ENCODE measurements around the gene SERPINA12.

Gene SERPINA12

DNA sequence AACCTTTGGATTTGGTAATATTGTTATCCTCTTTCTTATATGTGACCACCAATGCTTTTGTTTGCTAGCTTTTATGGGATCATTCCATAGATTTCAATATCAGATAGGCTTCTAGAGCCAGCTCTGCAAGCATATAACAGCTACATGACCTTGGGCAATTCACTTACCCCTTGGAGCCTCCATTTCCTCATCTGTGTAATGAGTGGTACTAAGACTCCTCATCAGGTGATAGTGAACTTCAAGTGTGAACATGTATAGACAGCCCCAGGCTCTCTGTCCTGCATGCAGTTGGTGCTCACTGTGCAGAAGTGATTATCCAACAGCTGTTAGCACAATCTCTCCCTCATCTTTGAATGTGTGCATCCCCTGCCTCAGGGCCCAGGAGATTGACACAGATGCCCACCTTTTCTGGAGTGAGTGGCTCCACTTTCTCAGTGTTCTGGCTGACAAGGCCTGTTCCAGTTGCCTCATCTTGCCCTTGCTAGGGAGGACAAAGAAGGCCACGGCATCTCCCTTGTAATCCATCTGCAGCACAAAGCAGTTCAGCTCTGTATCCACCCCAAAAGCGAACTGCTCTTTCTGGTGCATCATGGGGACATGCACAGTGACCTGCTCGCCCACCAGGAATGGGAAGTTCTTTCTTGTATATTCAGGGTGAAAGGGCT lies 42.4 kb downstream of the SERPINA12 start:
- no peak for DNase-seq (ENCODE audit: low spot score)

DNA sequence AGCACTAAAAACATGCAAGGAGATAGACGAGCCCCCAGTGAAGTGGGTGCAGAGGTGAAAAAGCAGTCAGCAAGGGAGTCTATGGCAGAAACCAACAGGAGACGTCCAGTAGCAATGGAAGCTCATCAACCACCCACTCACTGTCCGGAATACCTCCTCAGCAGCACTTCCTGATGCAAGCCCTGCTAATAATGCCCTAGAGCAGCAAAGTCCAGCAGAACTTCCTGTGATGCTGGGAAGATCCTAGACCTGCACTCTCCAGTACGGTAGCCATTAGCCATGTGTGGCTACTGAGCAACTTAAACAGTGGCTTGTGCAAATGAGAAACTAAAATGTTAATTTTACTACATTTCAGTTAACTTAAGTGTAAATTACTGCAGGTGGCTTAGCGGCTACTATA lies 44.2 kb downstream of the SERPINA12 start:
- DNase-seq (ENCODE audit: low spot score): no peak

DNA sequence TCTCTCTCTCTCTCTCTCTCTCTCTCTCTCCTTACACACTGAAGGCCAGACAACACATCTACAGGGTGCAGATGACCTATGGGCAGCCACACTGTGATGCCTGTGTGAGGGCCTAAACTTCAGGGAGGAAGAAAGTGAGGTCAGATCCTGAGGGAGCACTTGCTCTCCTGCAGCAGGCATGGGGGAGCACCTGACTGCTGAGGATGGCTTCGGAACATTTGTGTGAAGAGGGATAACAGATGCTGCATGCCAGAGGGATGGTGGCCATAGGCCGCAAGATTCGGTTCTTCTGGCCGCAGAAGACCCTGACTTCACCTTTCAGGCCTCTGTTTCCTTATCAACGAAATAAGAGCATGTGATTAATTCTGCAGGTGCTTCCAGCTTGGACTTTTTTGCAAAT lies 45.0 kb downstream of the SERPINA12 start:
- no peak for DNase-seq (ENCODE audit: low spot score)

DNA sequence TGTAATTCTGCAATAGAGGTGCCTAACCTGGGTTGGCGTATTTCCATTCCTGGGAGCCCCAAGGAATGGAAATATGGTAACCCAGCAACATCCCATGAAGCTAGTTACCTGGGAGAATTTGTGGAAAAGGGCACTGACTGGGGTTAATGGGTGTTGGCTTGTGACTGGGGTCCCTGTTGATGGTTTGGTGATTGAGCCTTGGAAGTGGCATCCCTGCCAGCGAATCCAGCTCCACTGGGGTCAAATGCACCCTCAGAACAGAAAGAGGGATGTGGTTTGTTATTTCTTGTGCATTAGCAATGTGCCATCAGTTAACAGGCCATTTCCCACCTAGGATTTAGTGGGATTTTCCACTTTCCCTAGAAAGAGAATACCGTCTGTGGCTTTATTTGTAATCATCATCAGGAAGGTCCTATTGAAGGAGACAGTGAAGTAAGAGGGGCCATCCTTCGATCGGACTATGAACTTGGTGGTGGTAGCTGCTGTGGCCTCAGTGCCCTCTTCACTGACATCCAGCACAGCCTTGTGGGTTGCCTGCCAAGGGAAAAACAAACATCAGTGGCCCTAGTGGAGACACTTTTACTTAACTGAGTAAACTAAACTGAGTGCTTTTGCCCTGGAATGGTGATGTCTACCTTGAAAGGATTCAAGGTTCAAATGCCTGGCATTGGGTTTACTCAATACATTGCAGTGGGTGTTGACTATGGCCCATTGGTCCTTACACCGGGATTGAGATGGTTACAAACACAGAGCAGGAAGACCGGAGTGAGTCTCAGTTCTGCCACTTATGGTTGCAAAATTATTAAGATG lies 46.3 kb downstream of the SERPINA12 start:
- no peak for DNase-seq (ENCODE audit: low spot score)

DNA sequence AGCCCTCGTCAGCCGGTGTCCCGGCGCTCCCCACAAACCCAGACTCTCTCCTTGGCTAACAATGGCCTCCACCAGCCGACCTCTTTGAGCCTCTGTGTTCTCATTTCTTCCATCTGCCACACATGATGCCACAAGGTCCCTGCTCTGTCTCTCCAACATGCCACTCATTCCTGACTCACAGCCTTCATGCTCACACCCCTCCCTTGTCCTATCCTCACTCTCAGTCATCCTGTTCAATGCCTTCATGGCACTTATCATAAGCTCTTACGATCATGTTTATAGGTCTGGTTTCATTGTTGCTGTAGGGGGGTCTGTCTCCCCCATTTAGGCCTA lies 47.1 kb downstream of the SERPINA12 start:
- DNase-seq (ENCODE audit: low spot score): no peak

DNA sequence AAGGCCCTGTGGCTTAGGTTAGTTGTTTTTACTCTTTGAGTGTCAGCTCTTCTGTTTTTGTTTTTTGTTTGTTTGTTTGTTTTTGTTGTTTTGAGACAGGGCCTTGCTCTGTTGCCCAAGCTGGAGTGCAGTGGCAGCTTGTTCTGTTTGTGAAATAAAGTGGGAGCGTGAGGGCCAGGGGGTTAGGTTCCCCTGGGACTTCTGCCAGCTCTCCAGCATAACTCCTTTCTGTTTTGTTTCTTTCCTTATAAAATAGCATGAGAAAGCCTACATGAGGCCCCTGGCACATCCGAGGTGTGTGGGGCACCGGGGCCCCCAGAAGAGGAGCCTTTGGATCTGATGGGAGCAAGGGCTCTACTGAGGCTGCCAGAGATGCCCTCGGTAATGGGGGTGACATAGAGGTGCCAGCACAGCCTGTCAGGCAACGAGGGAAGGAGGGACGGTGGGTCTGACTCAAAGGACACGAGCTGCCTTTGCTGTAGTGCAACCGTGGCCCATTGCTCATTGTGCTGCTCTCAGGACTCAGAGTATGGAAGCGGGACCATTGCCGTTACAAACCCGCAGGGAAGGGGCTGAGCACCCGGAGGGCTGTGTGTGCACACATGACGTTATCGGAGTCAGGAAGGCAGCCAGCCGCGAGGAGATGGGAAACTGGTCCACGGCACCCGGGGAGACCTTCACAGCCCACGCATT lies 47.6 kb downstream of the SERPINA12 start:
- no peak for DNase-seq (ENCODE audit: low spot score)

DNA sequence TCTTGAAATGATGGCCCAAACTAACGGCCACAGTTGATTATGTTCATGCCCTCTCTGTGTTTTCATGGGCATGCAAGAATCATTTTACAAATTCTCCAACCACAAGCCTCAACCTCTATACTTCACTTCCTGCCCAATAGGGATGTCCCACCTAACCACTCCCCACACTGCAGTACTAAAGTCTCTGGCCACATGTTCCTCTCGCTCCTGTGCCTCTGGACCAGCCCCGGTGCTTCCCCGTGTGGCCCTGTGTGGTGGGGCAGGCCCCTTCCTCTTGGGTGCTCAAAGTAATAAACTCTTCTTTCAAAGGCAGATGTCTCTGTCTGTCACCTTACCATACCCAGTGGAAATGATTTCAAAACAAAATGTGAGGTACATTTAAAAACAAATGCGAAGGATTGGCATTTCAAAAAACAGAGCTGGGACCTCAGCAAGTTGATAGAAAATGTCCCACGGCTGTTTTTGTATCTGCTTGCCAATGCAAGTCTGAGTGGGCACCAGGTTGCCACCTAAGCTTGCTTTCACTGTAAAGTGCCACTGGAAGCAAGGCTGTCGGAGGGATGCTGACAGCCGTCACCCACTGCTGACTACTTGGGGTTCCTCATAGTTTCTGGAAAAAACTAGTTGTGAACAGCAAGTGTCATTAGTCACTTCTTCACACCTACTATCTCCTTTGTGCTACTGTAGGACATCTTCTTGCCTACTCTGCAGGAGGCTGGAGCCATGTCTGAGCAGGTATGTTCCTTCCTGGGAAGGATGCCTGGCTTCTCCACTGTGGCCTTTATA lies 48.4 kb downstream of the SERPINA12 start:
- no peak for DNase-seq (ENCODE audit: low spot score)

DNA sequence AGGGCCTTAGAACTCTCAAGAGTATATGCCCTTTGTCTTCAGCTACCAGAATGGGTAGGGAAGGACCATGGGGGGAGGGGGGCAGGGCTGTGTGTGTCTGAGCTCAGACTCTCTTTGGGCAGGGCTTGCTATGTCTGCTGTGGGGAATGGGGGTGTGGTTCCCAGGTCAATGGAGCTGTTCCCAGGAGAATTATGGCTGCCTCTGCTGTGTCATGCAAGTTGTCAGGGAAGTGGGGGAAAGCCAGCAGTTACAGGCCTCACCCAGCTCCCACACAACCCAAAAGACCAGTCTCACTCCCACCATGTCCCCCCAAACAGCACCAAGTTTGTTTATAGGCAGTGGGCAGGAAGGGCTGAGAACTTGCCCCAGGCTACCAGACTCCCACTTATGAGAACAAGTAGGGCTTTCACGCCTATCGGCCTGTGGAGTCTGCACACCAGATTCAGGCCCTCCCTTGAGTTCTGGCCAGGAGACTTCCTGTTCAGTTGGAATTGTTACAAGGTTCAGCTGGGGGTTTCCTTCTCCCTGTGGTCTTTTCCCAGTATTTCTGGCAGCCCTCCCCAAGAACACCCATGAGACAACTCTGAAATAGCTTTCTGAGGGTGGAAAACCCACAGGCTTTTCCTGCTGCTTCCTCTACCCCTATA lies 50.6 kb downstream of the SERPINA12 start:
- DNase-seq (ENCODE audit: low spot score): no peak

DNA sequence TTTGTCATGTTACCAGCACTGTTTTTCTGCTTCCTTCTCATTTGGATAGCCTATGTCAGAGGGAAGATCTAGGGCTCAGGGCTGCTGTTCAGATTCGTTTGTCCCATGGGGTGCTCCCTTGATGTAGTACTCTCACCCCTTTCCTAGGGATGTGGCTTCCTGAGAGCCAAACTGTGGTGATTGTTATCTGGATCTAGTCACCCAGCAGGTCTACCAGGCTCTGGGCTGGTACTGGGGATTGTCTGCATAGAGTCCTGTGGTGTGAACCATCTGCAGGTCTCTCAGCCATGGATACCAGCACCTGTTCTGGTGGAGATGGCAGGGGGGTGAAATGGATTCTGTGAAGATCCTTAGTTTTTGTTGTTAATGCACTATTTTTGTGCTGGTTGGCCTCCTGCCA lies 51.2 kb downstream of the SERPINA12 start:
- no peak for DNase-seq (ENCODE audit: low spot score)

DNA sequence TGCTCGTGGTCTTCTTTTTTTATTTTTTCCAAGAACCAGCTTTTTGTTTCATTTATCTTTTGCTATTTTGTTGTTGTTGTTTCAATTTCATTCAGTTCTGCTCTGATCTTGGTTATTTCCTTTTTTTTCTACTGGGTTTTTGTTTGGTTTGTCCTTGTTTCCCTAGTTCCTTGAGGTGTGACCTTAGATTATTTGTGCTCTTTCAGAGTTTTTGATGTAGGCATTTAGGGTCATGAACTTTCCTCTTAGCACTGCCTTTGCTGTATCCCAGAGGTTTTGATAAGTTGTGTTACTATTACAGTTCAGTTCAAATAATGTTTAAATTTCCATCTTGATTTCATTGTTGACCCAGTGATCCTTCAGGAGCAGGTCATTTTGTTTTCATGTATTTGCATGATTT lies 53.3 kb downstream of the SERPINA12 start:
- DNase-seq (ENCODE audit: low spot score): no peak

DNA sequence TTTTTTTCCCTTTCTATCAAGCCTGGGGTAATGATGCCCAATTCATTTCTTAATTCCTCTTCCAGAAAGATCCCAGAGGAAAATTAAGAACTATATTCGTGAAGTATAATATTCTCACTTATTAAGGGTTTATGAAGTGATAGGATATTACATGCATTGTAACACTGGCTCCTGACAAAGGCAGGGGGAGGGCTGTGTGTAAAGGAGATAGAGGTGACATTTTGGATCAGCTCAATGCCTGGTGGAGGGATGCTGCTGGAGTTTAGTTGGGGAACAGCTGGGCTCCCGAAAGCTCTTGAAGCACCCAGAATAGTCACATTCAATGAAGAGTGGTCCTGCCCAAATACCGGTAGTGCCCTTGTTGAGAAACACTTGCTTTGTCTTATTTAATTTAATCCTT lies 57.4 kb downstream of the SERPINA12 start:
- DNase-seq (ENCODE audit: low spot score): no peak

DNA sequence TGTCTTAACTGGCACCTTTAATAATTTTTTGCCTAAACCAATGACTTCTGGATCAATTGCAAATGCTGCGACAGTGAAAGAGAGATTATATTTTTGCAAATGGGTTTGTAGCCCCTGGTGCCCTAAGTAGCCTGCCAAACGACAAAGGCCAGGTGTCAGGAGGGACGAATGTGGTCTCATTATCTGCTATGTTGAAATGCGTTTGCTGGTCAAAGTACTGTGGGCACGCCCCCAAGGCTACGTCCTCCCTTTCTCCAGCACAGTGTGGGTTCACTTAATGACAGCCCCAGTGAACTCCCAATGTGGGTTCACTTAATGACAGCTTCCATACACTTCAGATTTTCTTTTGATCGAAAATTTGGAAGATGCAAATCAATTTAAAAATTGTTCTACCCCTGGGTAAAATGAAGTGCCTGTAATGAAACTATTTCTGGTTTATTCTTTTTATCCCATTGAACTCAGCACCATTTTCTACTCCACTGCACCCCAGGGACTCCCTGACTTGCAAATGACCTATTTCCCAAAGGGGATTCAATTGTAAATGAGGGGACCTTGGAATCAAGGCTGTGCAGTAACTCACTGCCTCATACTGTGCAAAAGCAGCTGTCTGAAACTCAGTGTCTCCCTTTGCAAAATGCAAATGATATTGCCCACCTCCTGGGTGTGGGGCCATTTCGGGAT lies 58.0 kb downstream of the SERPINA12 start:
- DNase-seq (ENCODE audit: low spot score): no peak

DNA sequence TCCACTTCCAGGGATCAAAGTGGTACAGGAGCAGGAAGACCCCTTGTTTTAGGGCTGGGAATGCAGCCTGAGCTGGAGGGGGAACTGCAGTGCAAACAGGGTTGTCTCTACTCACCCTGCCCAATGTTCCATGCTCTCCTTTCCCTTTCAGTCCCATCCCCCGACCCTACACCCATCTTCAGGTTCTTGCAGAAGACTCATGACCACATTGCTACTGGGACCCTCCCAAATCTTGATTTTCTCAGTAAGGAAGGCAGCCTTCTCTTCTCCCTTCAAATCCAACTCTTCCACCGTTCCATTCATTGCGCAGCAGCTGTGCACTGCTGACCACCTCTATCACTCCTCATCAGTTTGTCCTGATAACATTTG lies 58.6 kb downstream of the SERPINA12 start:
- DNase-seq (ENCODE audit: low spot score): no peak

DNA sequence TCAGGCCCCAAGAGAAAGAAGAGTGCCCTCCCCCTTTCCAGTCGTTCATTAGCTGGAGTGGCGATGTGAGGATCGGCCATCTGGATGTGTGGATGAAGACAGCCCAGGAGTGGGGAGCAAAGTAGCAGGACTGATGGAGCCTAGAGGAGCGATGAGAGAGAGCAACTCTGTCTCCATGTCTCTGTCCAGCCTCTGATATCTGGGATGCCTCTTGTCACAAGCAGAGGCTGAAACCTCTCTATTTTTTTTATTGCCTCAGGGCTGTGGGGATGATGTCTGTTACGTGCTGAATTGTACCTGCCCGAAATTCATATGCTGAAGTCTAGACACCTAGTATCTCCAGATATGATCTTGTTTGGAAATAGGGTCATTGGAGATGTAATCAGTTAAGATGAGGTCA lies 59.3 kb downstream of the SERPINA12 start:
- no peak for DNase-seq (ENCODE audit: low spot score)

DNA sequence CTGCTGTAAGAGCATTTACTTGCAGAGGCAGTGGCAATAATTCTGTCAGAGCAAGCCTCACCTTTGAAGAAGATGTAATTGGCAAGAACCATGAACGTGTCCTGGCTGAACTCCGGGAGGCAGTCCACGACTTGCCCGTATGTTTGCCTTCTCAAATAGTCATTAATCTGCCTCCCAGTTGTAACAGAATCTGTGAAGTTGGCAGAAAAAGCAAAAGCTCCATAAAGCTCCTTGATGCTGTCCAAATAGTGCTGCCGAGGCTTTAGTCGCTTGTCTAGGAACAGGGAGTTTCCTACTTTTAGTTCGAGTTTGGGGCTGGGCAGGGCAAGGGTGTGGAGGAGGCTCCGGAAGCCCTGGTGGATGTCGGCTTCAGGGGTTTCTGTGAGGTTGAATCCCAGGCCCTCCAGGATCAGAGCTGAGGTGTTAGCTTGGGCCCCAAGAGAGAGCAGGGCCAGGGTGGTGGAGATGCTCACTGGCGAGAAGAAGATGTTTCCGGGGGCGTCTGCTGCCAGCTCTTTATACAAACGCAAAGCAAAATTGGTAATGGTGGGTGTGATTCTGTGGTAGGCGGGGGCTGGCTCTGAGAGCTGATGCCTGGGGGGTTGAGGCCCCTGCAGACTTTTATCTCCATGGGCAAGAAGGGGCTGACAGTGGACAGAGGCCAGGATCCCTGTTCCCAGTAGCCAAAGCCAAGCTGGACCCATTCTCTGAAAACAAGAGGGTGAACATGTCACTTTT lies 61.0 kb downstream of the SERPINA12 start:
- DNase-seq (ENCODE audit: low spot score): no peak

DNA sequence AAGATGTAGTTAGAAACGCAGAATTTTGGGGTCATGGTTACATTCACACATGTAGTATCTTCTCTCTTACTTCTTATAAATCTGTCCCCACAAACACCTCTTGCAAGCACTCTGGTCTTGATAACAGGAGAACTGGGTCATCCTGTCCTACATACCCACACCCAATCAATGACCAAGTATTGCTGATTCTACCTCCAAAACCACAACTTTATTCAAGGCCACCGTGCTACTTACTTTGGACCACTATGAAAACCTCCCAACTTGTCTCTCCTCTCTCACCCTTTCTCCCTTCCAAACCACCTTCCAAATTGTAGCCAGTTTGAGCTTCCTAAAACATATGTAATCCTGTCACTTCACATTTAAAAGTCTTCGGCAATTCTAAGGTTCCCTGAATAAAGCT lies 62.1 kb downstream of the SERPINA12 start:
- DNase-seq (ENCODE audit: low spot score): no peak

DNA sequence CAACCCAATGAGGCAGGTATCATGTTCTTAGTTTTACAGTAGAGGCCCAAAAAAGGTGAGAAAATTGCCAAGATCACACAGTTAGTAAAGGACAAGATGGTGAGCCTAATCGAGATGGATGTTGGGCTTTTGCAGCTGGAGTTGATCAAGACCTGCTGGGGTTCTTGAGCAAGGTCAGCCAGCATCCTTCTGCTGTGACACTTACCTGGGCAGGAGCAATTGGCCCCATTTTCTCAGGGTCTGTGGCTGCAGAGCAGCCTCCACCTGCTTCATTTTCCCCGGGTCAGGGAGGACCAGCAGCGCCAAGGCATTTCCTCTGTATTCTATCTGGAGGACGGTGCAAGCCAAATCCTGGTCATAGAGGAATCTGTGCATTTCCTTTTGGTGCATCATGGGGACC lies 63.1 kb downstream of the SERPINA12 start:
- DNase-seq (ENCODE audit: low spot score): no peak

DNA sequence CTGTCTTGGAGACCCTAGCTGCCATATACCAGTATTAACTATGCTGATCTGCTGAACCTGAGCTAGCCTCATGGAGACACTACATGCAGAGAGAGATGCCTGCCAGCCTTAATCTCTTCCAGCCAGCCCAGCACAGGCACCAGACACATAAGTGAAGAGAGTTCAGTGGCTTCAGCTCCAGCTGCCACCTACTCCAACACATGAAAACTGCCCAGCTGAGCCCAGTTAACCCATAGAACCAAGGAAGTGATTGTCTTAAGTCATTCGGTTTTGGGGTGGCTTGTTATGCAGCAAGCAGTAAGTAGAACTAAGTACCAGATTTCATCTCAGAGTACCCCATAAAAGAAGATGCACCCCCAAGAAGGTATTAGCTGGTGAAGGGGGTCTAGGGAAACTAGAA lies 64.3 kb downstream of the SERPINA12 start:
- DNase-seq (ENCODE audit: low spot score): no peak

DNA sequence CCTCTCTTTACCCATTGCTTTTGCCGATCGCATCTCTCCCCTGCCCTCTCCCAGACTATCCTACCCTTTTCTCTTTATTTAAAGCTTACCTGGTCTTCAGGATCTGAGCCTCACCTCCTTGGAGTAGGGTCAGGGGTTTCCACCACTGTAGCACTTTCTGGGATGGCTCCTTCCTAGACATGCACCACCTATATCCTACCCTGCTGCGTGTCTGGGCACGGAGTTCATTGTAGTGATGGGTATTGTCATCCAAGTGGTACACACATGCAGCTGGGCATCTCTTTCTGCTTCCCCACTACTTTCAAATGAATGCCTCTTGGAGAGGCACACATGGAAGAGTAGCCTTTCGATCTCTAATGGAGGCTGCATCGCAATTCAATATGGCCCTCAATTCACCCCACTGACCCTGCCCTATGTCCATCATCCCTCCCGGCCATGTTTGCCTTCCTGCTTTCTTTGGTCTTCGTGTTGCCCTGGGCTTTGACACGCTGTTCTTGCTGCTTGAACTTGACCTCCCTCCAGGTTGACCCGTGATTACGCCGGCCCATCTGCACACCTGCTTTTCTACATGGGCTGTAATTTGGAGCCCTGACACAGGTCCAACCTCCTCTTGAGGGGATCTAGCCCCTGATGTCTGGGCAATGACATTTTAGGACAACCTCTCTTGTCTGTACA lies 67.6 kb downstream of the SERPINA12 start:
- DNase-seq (ENCODE audit: low spot score): no peak

DNA sequence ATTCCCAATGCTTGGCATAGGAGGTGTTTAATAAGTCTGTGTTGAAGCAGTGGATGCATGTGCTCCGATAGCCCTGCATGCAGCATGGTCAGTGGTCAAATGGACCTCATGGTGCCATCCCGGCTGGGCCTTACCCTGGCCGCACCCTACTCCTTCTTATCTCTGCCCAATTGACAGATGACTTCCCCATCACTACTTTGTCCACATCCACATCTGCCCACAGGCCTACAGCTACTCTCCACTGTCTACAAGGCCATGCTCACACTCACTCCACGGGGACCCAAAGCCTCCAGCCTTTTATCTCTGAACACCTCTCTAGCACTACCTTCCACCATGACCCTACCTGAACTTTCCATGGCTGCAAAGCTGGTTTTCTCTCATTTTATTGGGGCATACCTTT lies 68.1 kb downstream of the SERPINA12 start:
- no peak for DNase-seq (ENCODE audit: low spot score)
